22Rv1 (cell line): ENCODE results near the gene RYK.
"Not testable (repeated sequence)": the region's sequence is repeated elsewhere in the genome, so short reads cannot be mapped to it uniquely, and the experiment has no call there.

Experiments
- ZFX ChIP-seq: fragments of 450-650 bp; IDR thresholded peaks from 2 replicates; pipeline ENCODE4 v1.6.1; 2017; ENCODE audit warnings: antibody characterized with exemption, borderline replicate concordance
- TF ChIP-seq, protein P1 (sequence below): fragments of 450-650 bp; IDR thresholded peaks from 2 replicates; pipeline ENCODE4 v1.5.1; 2017; ENCODE audit warnings: mild to moderate bottlenecking

DNA sequence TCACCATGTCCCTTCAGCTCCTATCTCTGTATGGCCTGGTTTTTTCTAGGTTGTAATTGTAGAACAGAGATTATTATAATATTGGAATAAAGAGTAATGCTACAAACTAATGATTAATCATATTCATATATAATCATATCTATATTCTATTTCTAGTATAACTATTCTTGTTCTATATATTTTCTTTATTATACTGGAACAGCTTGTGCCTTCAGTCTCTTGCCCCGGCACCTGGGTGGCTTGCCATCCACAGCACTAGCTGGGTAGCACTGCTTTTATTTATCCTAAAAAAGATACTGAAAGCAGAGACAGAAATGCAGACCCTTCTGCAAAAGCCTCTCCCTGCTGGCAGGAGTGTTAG, 25.9 kb downstream of the RYK start:
- TF ChIP-seq, protein P1, sequence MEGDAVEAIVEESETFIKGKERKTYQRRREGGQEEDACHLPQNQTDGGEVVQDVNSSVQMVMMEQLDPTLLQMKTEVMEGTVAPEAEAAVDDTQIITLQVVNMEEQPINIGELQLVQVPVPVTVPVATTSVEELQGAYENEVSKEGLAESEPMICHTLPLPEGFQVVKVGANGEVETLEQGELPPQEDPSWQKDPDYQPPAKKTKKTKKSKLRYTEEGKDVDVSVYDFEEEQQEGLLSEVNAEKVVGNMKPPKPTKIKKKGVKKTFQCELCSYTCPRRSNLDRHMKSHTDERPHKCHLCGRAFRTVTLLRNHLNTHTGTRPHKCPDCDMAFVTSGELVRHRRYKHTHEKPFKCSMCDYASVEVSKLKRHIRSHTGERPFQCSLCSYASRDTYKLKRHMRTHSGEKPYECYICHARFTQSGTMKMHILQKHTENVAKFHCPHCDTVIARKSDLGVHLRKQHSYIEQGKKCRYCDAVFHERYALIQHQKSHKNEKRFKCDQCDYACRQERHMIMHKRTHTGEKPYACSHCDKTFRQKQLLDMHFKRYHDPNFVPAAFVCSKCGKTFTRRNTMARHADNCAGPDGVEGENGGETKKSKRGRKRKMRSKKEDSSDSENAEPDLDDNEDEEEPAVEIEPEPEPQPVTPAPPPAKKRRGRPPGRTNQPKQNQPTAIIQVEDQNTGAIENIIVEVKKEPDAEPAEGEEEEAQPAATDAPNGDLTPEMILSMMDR: peak; percentile 62
- not testable (repeated sequence) for TF ChIP-seq ZFX
